Keratinocyte (primary cell): Measurements from ENCODE around the gene GABRR1. TPM values are rescaled to one million over a fixed set of nuclear protein-coding genes. Genes with fewer than 3 reads are reported as not detected.
A peak's percentile ranks its signal among the peaks of the same experiment; 100 is the strongest.

Experiments used
- DNase-seq: peaks from one replicate; pipeline ENCODE4 v3.0.0-alpha.2; 2011; ENCODE audit warnings: low read depth, missing footprints, low spot score
- FAIRE-seq: peaks from 2 replicates; lab custom pipeline; 2011; peaks lifted over from hg19 to GRCh38; lab: Jason Lieb, UNC
- H2AFZ ChIP-seq: 2 replicates; pipeline ENCODE4 v1.6.0; 2012; ENCODE audit warnings: low read length, control low read depth, inconsistent platforms; ENCODE audit not compliant: control insufficient read depth
- H3K27ac ChIP-seq: 2 replicates; pipeline ENCODE4 v1.5.1; 2011; ENCODE audit warnings: low read length; ENCODE audit not compliant: control insufficient read depth, insufficient read depth
- H3K27me3 ChIP-seq: 3 replicates; pipeline ENCODE4 v1.6.0; 2011; ENCODE audit warnings: low read length; ENCODE audit not compliant: control insufficient read depth, insufficient read depth; ENCODE audit errors: extremely low read depth
- H3K36me3 ChIP-seq, 2 experiments: 2 replicates in 1 of 2; 3 replicates in 1 of 2; pipeline ENCODE4 v1.5.1; 2011; ENCODE audit warnings: low read length in 2 of 2, mild to moderate bottlenecking in 1 of 2; ENCODE audit not compliant: control insufficient read depth in 2 of 2, insufficient read depth in 2 of 2; ENCODE audit errors: extremely low read depth in 1 of 2
- H3K4me1 ChIP-seq: 3 replicates; pipeline ENCODE4 v1.5.1; 2011; ENCODE audit warnings: low read length; ENCODE audit not compliant: control insufficient read depth, insufficient read depth; ENCODE audit errors: extremely low read depth
- H3K4me2 ChIP-seq: 3 replicates; pipeline ENCODE4 v1.6.0; 2011; ENCODE audit warnings: low read depth, low read length; ENCODE audit not compliant: control insufficient read depth, insufficient read depth; ENCODE audit errors: extremely low read depth
- H3K4me3 ChIP-seq, 3 experiments: fragments of 200-600 bp in 1 of 3; sonication (generic) in 1 of 3; 2 replicates in 2 of 3; 3 replicates in 1 of 3; pipeline ENCODE4 v1.5.1; 2011 to 2016; ENCODE audit warnings: low read length in 3 of 3, mild to moderate bottlenecking in 3 of 3, control low read depth in 2 of 3, inconsistent platforms in 1 of 3, low read depth in 1 of 3, mixed read lengths in 1 of 3, mixed run types in 1 of 3, moderate library complexity in 1 of 3; ENCODE audit not compliant: control insufficient read depth in 2 of 3, insufficient read depth in 2 of 3; ENCODE audit errors: extremely low read depth in 1 of 3
- H3K79me2 ChIP-seq: 2 replicates; pipeline ENCODE4 v1.6.0; 2012; ENCODE audit warnings: low read length; ENCODE audit not compliant: control insufficient read depth, insufficient read depth
- H3K9ac ChIP-seq: 3 replicates; pipeline ENCODE4 v1.6.0; 2011; ENCODE audit warnings: low read length; ENCODE audit not compliant: control insufficient read depth, insufficient read depth; ENCODE audit errors: extremely low read depth
- H3K9me1 ChIP-seq: 3 replicates; pipeline ENCODE4 v1.6.0; 2011; ENCODE audit warnings: low read length; ENCODE audit not compliant: control insufficient read depth, insufficient read depth; ENCODE audit errors: extremely low read depth
- H3K9me3 ChIP-seq: 2 replicates; pipeline ENCODE4 v1.5.1; 2012; ENCODE audit warnings: low read depth, low read length; ENCODE audit not compliant: control insufficient read depth
- H4K20me1 ChIP-seq: 3 replicates; pipeline ENCODE4 v1.6.0; 2011; ENCODE audit warnings: low read length; ENCODE audit not compliant: control insufficient read depth, insufficient read depth; ENCODE audit errors: extremely low read depth
- CTCF ChIP-seq, 3 experiments: IDR thresholded peaks in 1 of 3; conservative IDR thresholded peaks in 1 of 3; optimal IDR thresholded peaks in 1 of 3; 2 replicates in 2 of 3; 3 replicates in 1 of 3; pipeline versions ENCODE3 to v1.5.1; 2011; ENCODE audit warnings: low read length in 3 of 3, mild to moderate bottlenecking in 3 of 3, moderate library complexity in 2 of 3, control low read depth in 1 of 3, inconsistent platforms in 1 of 3; ENCODE audit not compliant: insufficient read depth in 2 of 3; ENCODE audit errors: extremely low read depth in 1 of 3
- EZH2 ChIP-seq: IDR thresholded peaks from one replicate; pipeline ENCODE4 v1.6.1; 2012; ENCODE audit warnings: inconsistent platforms, mild to moderate bottlenecking, low read length, moderate library complexity
- dilution Hi-C: fragments of 300-500 bp; cut with MboI; formaldehyde crosslinking; loops from one replicate; pipeline ENCODE4 v1.7.0; 2020; ENCODE audit warnings: low sequenced_read_pairs; ENCODE audit not compliant: extremely low pct_ligation_motif_present
- polyA plus RNA-seq, 5 experiments: library from polyadenylated mRNA; depleted of rRNA in 3 of 5; stranded (reverse) in 3 of 5; stranded (forward) in 1 of 5; unstranded in 1 of 5; fragments of >200 nt; gene quantifications; 1 replicate in 1 of 5; 2 replicates in 3 of 5; 3 replicates in 1 of 5; pipeline versions ENCODE4 v1.2.1 to v1.2.3, GENCODE V29; 2011 to 2012; ENCODE audit warnings: missing spikeins in 2 of 5, low read depth in 1 of 5, low replicate concordance in 1 of 5

The GABRR1 gene
- polyA plus RNA-seq, 1 donor (not counting 4 experiments of a cell fraction or from before 2014, with no cell fraction given): 0.04 TPM

DNA sequence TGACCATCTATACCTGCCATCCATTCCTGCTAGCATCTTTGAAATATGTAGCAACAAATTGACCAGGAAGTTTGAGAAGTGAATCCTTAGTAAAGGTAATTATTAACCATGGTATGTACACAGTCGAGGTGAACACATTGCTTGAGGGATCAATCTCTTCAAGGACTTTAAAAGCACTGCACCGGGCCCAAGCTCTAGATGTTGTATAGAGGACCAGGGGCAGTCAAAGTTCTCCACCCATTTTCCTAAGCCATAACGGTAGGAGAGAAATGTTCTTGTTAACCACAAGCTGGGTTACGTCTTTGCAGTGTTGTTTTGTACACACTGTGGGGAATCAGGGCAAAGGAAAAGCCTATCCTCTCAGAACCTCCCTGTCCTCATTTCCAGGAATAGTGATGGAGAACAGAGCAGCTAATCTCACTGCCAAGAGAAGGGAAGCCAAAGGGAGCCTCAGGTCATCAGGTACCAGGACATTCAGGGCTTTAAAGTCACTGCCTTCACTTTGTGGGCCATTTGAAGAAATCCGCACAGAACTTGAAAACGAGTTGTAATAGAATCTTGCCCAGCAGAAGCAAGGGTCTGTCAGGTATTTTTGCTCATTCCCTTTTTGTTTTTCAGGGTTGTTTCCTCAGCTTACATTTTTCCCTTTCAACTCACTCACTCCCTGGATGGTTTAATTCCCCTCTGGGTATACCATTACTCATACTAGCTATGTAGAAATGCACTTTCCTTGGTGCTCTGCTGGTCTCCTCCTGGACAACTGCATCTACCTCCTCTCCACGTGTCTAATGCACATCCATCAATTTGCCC, 76.6 kb downstream of the GABRR1 start:
- H3K4me2 ChIP-seq: no peak overlapping the region
- H3K79me2 ChIP-seq: no peaks in the 10 kb centered on the region
- H3K9me3 ChIP-seq: no peaks in the 10 kb centered on the region
- DNase-seq: no peak
- no peak overlapping the region for H3K27ac ChIP-seq
- no peak overlapping the region for H2AFZ ChIP-seq
- peaks cover 3% of the 10 kb centered on the region for H3K4me1 ChIP-seq
- no peak overlapping the region for H3K4me3 ChIP-seq
- H3K36me3 ChIP-seq: no peaks in the 10 kb centered on the region
- no peaks in the 10 kb centered on the region for H3K27me3 ChIP-seq
- dilution Hi-C loops: no loop called here
- no peak overlapping the region for H3K9ac ChIP-seq
- no peaks in the 10 kb centered on the region for H4K20me1 ChIP-seq
- H3K9me1 ChIP-seq: no peaks in the 10 kb centered on the region
- TF ChIP-seq EZH2 (no peak), CTCF (optimal IDR thresholded peaks at IDR 0.05 in 1 of 3, IDR thresholded peaks at IDR 0.05 in 1 of 3, conservative IDR thresholded peaks at IDR 0.05 in 1 of 3; ENCODE audit: extremely low read depth in 1 of 3, insufficient read depth in 2 of 3, low read length in 3 of 3) (no peak)
- peak; percentile 48 for FAIRE-seq

GRCh38 chr6:89139509-89140346, 77.4 kb downstream of the GABRR1 start:
- TF ChIP-seq CTCF (optimal IDR thresholded peaks at IDR 0.05 in 1 of 3, IDR thresholded peaks at IDR 0.05 in 1 of 3, conservative IDR thresholded peaks at IDR 0.05 in 1 of 3; ENCODE audit: extremely low read depth in 1 of 3, insufficient read depth in 2 of 3, low read length in 3 of 3) (no peak), EZH2 (no peak)
- H3K27me3 ChIP-seq: no peaks in the 10 kb centered on the region
- peaks cover 3% of the 10 kb centered on the region for H3K4me1 ChIP-seq
- H3K4me3 ChIP-seq: no peak overlapping the region
- peak overlapping the region; percentile 6 for H3K4me2 ChIP-seq
- DNase-seq (no peak), FAIRE-seq (no peak)
- H3K9ac ChIP-seq: no peak overlapping the region
- dilution Hi-C loops: no loop called here
- no peaks in the 10 kb centered on the region for H3K9me3 ChIP-seq
- no peak overlapping the region for H2AFZ ChIP-seq
- no peaks in the 10 kb centered on the region for H3K79me2 ChIP-seq
- H4K20me1 ChIP-seq: no peaks in the 10 kb centered on the region
- H3K9me1 ChIP-seq: no peaks in the 10 kb centered on the region
- H3K36me3 ChIP-seq: no peaks in the 10 kb centered on the region
- no peak overlapping the region for H3K27ac ChIP-seq
